VCaP (cell line): ENCODE measurements around the gene SYTL2.

Experiments
- H3K27ac ChIP-seq: fragments of 450-650 bp; 2 replicates; pipeline ENCODE4 v1.5.1; 2017
- TF ChIP-seq, protein P1 (sequence below): fragments of 450-650 bp; conservative IDR thresholded peaks from 2 replicates; pipeline ENCODE4 v1.5.1; 2017; ENCODE audit warnings: mild to moderate bottlenecking, moderate library complexity

Gene SYTL2

DNA sequence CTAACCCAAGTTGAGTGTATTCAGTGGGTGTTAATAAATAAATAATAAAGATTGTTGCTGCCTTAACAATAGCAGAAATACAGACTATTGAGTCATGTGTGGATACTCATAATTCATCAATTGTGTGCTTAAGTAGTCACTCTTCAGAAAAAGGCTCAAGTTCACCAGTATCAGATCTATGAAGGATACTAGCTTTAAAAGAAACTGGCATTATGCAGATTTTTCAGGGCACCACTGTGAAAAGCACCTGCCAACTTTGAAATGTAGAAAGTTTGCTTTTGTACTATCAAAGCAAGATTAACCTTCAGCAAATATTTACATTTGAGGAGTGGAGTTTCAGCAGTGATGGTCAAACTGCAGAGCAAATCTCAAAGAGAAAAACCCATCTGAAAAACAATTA, 20.1 kb upstream of the SYTL2 start:
- H3K27ac ChIP-seq, result peak overlapping the region; percentile 100
- TF ChIP-seq, protein P1, sequence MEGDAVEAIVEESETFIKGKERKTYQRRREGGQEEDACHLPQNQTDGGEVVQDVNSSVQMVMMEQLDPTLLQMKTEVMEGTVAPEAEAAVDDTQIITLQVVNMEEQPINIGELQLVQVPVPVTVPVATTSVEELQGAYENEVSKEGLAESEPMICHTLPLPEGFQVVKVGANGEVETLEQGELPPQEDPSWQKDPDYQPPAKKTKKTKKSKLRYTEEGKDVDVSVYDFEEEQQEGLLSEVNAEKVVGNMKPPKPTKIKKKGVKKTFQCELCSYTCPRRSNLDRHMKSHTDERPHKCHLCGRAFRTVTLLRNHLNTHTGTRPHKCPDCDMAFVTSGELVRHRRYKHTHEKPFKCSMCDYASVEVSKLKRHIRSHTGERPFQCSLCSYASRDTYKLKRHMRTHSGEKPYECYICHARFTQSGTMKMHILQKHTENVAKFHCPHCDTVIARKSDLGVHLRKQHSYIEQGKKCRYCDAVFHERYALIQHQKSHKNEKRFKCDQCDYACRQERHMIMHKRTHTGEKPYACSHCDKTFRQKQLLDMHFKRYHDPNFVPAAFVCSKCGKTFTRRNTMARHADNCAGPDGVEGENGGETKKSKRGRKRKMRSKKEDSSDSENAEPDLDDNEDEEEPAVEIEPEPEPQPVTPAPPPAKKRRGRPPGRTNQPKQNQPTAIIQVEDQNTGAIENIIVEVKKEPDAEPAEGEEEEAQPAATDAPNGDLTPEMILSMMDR, result no peak

DNA sequence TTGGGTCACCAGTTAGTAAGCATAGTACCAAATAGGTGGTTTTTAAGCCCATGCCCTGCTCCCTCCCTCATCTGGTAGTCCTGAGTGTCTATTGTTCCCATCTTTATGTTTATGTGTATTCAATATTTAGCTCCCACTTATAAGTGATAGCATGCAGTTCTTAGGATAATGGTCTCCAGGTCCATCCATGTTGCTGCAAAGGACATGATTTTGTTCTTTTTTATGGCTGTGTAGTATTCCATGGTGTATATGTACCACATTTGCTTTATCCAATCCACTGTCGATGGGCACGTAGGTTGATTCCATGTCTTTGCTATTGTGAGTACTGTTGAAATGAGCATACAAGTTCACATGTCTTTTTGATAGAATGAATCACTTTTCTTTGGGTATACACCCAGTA, 18.2 kb upstream of the SYTL2 start:
- H3K27ac ChIP-seq, result peak overlapping the region; percentile 100
- TF ChIP-seq, protein P1, result no peak

DNA sequence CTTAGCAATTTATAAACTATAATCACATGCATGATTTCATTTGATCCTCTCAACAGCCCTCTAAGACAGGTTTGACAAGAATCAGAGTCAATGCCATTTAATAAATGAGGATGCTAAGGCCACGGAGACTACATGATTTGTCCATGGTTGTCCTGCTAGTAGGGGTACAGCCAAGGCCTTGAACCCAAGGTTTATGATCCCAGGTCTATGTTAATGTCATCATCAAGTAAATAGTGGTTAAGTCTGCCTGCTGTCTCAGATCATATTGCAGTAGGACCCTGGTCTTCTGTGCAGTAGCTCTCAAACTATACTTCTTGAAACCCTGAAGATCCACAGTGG, 17.7 kb upstream of the SYTL2 start:
- TF ChIP-seq, protein P1, result no peak
- peak overlapping the region; percentile 100 for H3K27ac ChIP-seq

DNA sequence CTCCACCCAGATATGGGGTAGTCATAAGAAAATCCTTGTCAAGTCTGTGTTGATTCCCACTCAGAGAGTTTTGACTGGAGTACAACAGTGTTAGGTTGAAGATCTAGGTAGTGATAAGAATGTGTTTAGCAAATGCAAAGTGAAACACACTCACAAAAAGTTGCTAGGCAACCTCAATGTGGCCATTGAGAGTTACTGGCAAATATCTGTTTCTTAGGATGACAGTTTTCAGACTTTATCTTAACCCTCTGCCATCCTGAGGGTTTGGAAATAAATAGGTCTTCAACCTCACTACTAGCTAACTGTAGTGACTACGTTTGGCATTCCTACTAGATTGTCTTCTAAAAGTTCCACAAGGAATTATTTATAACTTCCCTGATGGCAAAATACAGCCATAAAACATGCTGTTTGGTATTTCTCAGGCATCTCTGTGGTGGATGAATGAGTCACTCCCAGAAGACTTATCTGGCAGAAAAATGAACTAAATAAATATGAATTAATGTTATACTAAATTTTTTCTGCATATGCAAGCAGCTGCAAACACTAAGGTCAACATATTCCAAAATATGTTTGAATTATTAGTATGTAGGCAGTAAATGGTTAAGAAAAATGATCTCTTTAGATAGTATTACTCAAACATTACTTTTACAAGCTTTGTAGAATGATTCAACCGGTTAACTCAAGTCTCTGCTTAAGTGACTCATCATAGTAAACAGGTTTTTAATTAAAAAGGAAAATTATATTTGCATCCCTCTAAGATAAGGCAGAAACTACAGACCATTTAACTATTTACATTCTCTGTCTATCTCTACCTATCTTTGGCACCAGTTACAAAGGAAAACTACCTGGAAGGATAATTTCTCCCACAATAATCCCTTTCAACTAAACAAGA, 17.1 kb upstream of the SYTL2 start:
- peak overlapping the region; percentile 100 for H3K27ac ChIP-seq
- TF ChIP-seq, protein P1, result no peak

DNA sequence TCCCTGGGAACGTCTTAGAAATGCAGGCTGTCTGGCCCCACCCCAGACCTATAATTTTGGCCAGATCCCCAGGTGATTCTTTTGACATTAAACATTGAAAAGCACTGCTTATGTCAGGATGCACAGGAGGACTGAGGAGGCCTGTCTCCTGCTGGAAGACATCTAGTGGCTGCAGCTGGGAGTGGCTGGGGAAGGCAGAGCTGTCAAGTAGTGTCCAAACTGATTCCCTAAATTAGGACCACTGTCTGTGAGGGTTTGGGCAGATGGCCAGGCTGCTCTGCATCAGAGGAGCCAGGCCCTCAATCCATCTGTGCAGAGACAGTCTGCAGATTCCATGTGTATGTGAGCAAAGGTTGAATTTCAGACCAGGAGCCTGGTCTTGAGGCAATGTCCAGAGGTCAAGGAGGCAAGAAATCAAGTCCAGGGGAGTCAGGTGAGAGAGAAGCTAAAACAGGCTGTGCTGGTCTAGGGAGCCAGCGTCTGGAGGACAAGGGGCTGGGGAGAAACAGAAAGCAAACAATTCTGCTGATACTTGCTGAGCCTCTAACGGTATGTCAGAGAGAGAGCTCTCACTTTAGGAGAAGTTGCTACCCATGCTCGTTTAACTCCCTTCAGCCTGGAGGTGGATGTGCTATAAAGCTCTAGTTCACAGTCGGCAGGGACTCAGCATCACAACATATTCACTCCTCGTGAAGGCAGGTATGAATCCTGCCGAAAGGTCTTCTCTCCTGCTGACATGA, 15.3 kb upstream of the SYTL2 start:
- peak overlapping the region; percentile 100 for H3K27ac ChIP-seq
- TF ChIP-seq, protein P1, result peak; percentile 84

DNA sequence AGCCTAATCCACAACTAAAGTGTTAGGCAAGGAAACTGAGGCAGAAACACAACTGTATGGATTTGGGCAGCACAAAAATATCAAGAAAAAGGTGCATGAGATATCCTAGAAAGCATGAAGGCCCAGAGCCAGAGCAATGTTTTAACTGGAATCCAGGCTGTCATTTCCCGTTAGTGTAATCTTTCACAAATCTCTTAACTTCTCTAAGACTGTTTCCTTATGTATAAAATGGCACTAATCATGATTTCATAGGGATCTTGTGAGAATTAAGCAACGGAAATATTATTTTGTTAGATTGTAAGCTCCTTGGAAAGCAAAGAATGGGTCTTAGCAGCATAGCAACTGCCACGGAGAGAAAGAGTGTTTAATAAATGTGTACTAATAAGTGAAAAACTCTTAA, 14.7 kb upstream of the SYTL2 start:
- peak overlapping the region; percentile 100 for H3K27ac ChIP-seq
- TF ChIP-seq, protein P1, result no peak

DNA sequence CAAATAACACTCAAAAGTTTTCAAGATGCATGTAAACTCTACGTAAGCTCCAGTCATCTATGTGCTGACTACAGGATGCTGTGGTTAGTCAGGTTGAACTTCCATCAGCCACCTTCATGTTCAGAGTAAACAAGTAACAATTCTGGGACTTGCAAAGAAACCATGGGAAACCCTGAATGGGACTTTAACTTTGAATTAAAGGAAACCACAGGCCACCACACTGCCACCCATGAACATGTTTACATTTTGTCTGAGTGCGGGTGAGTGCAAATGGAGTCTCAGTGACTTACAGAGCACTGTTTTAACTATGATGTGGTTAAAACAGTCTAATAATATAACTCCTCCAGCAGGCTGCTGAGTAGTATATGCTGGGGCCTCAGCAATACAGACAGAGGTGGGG, 12.9 kb upstream of the SYTL2 start:
- peak overlapping the region; percentile 100 for H3K27ac ChIP-seq
- TF ChIP-seq, protein P1, result no peak
